Caco-2 (cell line): ENCODE measurements around the gene NOL4L. TPM values are rescaled to one million over a fixed set of nuclear protein-coding genes. Genes with fewer than 3 reads are reported as not detected.
A peak's percentile ranks its signal among the peaks of the same experiment; 100 is the strongest.

Experiments
- BruUV-seq: library from RNA; stranded (reverse); fragments of 400-500 nt; replicated peaks from 2 replicates; lab custom pipeline; 2021; lab: Mats Ljungman, UMichigan
- CTCF ChIA-PET: fragments of 300-600 bp; sonication (Branson Sonifier 250); formaldehyde crosslinking; loops from one replicate; lab custom pipeline; 2022; ENCODE audit warnings: antibody characterized with exemption; lab: Charles Lee
- POLR2A ChIA-PET: fragments of 300-600 bp; sonication (Branson Sonifier 250); formaldehyde crosslinking; loops from one replicate; lab custom pipeline; 2022; ENCODE audit warnings: antibody characterized with exemption; lab: Charles Lee
- DNase-seq, 2 experiments: peaks; one replicate each; pipeline versions ENCODE4 v3.0.0 to v3.0.0-alpha.2; 2020 to 2022
- H3K27me3 ChIP-seq: replicated peaks from 2 replicates; pipeline ENCODE4 v1.6.0; 2011; ENCODE audit warnings: low read length; ENCODE audit not compliant: control insufficient read depth, insufficient read depth
- H3K36me3 ChIP-seq: 2 replicates; pipeline ENCODE4 v1.5.1; 2011; ENCODE audit warnings: low read length; ENCODE audit not compliant: control insufficient read depth, insufficient read depth
- H3K4me1 ChIP-seq: fragments of 250-450 bp; sonication (Bioruptor Pico); 2 replicates; pipeline ENCODE4 v1.5.1; 2020; ENCODE audit warnings: mild to moderate bottlenecking
- H3K4me3 ChIP-seq: 2 replicates; pipeline ENCODE4 v1.5.1; 2011; ENCODE audit warnings: low read depth, mild to moderate bottlenecking, control low read depth, low read length
- H3K9me3 ChIP-seq: fragments of 250-450 bp; sonication (Bioruptor Pico); 2 replicates; pipeline ENCODE4 v1.5.1; 2020; ENCODE audit warnings: mild to moderate bottlenecking, moderate library complexity
- H3K27ac Mint-ChIP-seq: one replicate; pipeline ENCODE4 v1.8.0; 2022; ENCODE audit warnings: mixed read lengths; ENCODE audit not compliant: unreplicated experiment
- H3K27me3 Mint-ChIP-seq: one replicate; pipeline ENCODE4 v1.8.0; 2022; ENCODE audit warnings: mixed read lengths; ENCODE audit not compliant: insufficient read depth, unreplicated experiment
- H3K36me3 Mint-ChIP-seq: one replicate; pipeline ENCODE4 v1.8.0; 2022; ENCODE audit warnings: mild to moderate bottlenecking, mixed read lengths; ENCODE audit not compliant: insufficient read depth, unreplicated experiment
- H3K4me1 Mint-ChIP-seq: one replicate; pipeline ENCODE4 v1.8.0; 2022; ENCODE audit warnings: low read depth, mixed read lengths; ENCODE audit not compliant: unreplicated experiment
- H3K4me3 Mint-ChIP-seq: one replicate; pipeline ENCODE4 v1.8.0; 2022; ENCODE audit warnings: mild to moderate bottlenecking, moderate library complexity, mixed read lengths; ENCODE audit not compliant: unreplicated experiment
- H3K9me3 Mint-ChIP-seq: one replicate; pipeline ENCODE4 v1.8.0; 2022; ENCODE audit warnings: mixed read lengths; ENCODE audit not compliant: unreplicated experiment
- intact Hi-C: fragments of 100-400 bp; cut with micrococcal nuclease; formaldehyde crosslinking; loops from one replicate; pipeline ENCODE4 v1.10.0; 2022; ENCODE audit not compliant: unreplicated experiment
- total RNA-seq: library from RNA; stranded (reverse); gene quantifications from 2 replicates; pipeline ENCODE4 v1.2.3, GENCODE V29; 2022
- TF ChIP-seq, protein P1 (sequence below), 2 experiments: fragments of 200-600 bp in 1 of 2; IDR thresholded peaks; 1 replicate in 1 of 2; 2 replicates in 1 of 2; pipeline versions ENCODE4 v1.5.1 to v1.8.0; 2011 to 2022; ENCODE audit warnings: antibody characterized with exemption in 1 of 2, control low read depth in 1 of 2, inconsistent platforms in 1 of 2, low read depth in 1 of 2, low read length in 1 of 2, mild to moderate bottlenecking in 1 of 2, moderate library complexity in 1 of 2; ENCODE audit not compliant: insufficient read depth in 1 of 2, severe bottlenecking in 1 of 2, unreplicated experiment in 1 of 2

NOL4L gene
- total RNA-seq, 1 experiment from 2014 or later: 80.9 TPM

DNA sequence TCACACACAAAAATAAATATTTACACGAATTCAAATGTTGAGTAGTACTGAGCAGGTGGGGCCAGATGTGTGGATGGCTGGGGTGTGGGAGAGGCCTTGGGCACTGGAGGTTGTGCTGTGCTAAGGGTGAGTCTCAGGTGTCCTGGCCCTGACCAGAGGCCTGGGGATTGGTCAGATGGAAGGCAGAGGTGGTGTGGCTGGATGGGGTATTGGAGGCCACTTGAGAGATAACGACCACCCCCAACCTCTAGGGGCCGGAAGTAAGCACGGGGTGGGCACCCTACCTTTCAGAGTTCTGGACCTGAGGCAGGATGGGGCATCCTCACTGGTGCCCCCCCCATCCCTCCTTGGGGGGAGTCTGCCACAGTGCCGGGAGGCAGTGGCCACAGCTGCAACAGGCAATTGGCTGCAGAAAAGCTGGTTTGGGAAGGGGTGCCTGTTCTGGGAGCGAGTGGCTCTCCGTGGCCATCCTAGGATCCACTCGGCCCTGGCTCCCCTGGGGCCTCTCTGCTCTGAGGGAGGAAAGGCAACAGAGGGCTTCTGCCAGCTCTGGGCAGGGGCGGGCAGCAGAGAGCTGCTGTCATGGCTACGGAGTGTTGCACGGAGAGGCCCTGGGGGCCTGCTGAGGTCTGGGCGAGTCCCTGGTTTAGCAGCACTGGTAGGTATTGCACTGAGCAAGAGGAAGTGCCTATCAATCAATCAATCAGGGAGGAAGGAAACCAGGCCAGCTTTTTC is 139.4 kb downstream of the NOL4L start:
- Histone ChIP-seq H3K4me1 (0 out of 2 replicates have a peak, but pooled peaks cover 5% of the 10 kb centered on the region), H3K4me3 (no peak overlapping the region), H3K36me3 (peaks cover 10% of the 10 kb centered on the region), H3K9me3 (no peaks in the 10 kb centered on the region), H3K27me3 (no peaks in the 10 kb centered on the region)
- TF ChIP-seq, protein P1, sequence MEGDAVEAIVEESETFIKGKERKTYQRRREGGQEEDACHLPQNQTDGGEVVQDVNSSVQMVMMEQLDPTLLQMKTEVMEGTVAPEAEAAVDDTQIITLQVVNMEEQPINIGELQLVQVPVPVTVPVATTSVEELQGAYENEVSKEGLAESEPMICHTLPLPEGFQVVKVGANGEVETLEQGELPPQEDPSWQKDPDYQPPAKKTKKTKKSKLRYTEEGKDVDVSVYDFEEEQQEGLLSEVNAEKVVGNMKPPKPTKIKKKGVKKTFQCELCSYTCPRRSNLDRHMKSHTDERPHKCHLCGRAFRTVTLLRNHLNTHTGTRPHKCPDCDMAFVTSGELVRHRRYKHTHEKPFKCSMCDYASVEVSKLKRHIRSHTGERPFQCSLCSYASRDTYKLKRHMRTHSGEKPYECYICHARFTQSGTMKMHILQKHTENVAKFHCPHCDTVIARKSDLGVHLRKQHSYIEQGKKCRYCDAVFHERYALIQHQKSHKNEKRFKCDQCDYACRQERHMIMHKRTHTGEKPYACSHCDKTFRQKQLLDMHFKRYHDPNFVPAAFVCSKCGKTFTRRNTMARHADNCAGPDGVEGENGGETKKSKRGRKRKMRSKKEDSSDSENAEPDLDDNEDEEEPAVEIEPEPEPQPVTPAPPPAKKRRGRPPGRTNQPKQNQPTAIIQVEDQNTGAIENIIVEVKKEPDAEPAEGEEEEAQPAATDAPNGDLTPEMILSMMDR (IDR thresholded peaks at IDR 0.05; ENCODE audit: insufficient read depth in 1 of 2, low read depth in 1 of 2, low read length in 1 of 2, severe bottlenecking in 1 of 2, unreplicated experiment in 1 of 2): no peak
- peak overlapping the region; percentile 9 for H3K27ac Mint-ChIP-seq
- H3K4me3 Mint-ChIP-seq: no peak overlapping the region
- intact Hi-C loops: loop anchor here (10.0 kb wide), 1 partner anchor 209 kb away; no protein-coding TSS in a partner anchor
- no TSS peak for BruUV-seq
- DNase-seq: peak; percentile 39 to 53
- POLR2A ChIA-PET: no interaction called here
- H3K9me3 Mint-ChIP-seq: no peaks in the 10 kb centered on the region
- H3K27me3 Mint-ChIP-seq: no peaks in the 10 kb centered on the region
- peaks cover 22% of the 10 kb centered on the region for H3K4me1 Mint-ChIP-seq
- CTCF ChIA-PET: no interaction called here
- H3K36me3 Mint-ChIP-seq: peaks cover 98% of the 10 kb centered on the region

DNA sequence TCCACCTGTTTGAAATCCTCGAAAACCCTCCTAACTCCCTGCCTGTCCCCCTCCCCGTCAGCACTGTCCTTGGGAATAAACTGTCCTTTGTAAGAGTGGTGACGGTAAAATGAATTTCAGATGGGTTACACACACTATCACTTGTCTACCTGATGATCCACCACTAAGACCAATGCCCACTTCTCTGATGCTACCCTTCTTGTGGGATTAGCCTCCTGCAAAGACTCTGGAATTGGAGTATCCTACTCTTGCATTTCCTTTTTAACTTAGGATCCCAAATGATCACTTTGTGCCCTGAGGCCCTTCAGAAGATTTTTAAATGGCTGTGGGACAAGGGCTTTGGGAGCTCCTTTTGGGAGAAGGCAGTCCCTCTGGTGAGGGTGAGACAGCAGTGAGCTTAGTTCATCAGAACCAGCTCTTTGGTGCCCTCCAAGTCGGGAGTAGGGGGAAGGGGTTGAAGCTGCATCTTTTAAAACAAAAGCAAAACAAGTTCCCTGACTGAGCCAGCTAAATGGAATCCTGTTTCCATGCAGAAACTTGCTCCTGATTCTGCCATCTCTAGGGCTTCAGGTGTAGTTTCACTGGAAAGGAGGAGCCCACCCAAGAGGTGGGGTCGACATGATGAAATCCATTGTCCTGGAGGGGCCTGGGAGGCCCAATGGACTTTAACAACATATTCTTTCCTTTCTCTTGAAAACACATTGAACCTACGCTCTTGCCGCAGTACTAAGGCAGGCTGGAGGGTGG is 140.5 kb downstream of the NOL4L start:
- intact Hi-C loops: loop anchor here (5.0 to 10.0 kb wide), 2 partner anchors 210 to 287 kb away; no protein-coding TSS in a partner anchor
- TSS peak; percentile 13 for BruUV-seq
- H3K27ac Mint-ChIP-seq: peak overlapping the region; percentile 9
- H3K27me3 Mint-ChIP-seq: no peaks in the 10 kb centered on the region
- Histone ChIP-seq H3K27me3 (no peaks in the 10 kb centered on the region), H3K36me3 (peaks cover 13% of the 10 kb centered on the region), H3K9me3 (no peaks in the 10 kb centered on the region), H3K4me3 (no peak overlapping the region), H3K4me1 (0 out of 2 replicates have a peak, but pooled peaks cover 5% of the 10 kb centered on the region)
- H3K4me1 Mint-ChIP-seq: peaks cover 22% of the 10 kb centered on the region
- ChIA-PET POLR2A (interaction anchor here (0.5 kb wide), 1 partner anchor 94 kb away, joined by 5 read pairs; no protein-coding TSS in a partner anchor), CTCF (interaction anchor here (1.2 kb wide), 1 partner anchor 40 kb away, joined by 3 read pairs; no protein-coding TSS in a partner anchor)
- H3K9me3 Mint-ChIP-seq: no peaks in the 10 kb centered on the region
- TF ChIP-seq, protein P1 (IDR thresholded peaks at IDR 0.05; ENCODE audit: insufficient read depth in 1 of 2, low read depth in 1 of 2, low read length in 1 of 2, severe bottlenecking in 1 of 2, unreplicated experiment in 1 of 2): no peak
- H3K4me3 Mint-ChIP-seq: no peak overlapping the region
- peaks cover 96% of the 10 kb centered on the region for H3K36me3 Mint-ChIP-seq
- DNase-seq: peak in 1 of 2 experiments; percentile 33

- DNase-seq: peak; percentile 35 to 43
- TF ChIP-seq, protein P1 (IDR thresholded peaks at IDR 0.05; ENCODE audit: insufficient read depth in 1 of 2, low read depth in 1 of 2, low read length in 1 of 2, severe bottlenecking in 1 of 2, unreplicated experiment in 1 of 2): peak in 1 of 2 experiments; percentile 10
- peak overlapping the region; percentile 16 for H3K27ac Mint-ChIP-seq
- H3K27me3 Mint-ChIP-seq: no peaks in the 10 kb centered on the region
- Histone ChIP-seq H3K36me3 (peaks cover 13% of the 10 kb centered on the region), H3K9me3 (no peaks in the 10 kb centered on the region), H3K4me3 (no peak overlapping the region), H3K27me3 (no peaks in the 10 kb centered on the region), H3K4me1 (0 out of 2 replicates have a peak, but pooled peaks cover 5% of the 10 kb centered on the region)
- H3K4me1 Mint-ChIP-seq: peaks cover 22% of the 10 kb centered on the region
- no peak overlapping the region for H3K4me3 Mint-ChIP-seq
- BruUV-seq: no TSS peak
- ChIA-PET POLR2A (no interaction called here), CTCF (interaction anchor here (1.0 to 1.2 kb wide), 2 partner anchors 42 to 80 kb away, joined by 3 read pairs; no protein-coding TSS in a partner anchor)
- H3K9me3 Mint-ChIP-seq: no peaks in the 10 kb centered on the region
- intact Hi-C loops: loop anchor here (5.0 to 10.0 kb wide), 2 partner anchors 211 to 286 kb away; no protein-coding TSS in a partner anchor
- H3K36me3 Mint-ChIP-seq: peaks cover 96% of the 10 kb centered on the region
Measured at GRCh38 chr20:32443386-32443974, 141.7 kb downstream of the NOL4L start.
